HG03064 (cell line): ENCODE data around the gene AOAH.

Experiments
- ATAC-seq: cut with Tn5 transposase; IDR thresholded peaks from one replicate; pipeline ENCODE4 v1.9.1; 2021; ENCODE audit warnings: low read depth; ENCODE audit not compliant: unreplicated experiment

Gene AOAH

DNA sequence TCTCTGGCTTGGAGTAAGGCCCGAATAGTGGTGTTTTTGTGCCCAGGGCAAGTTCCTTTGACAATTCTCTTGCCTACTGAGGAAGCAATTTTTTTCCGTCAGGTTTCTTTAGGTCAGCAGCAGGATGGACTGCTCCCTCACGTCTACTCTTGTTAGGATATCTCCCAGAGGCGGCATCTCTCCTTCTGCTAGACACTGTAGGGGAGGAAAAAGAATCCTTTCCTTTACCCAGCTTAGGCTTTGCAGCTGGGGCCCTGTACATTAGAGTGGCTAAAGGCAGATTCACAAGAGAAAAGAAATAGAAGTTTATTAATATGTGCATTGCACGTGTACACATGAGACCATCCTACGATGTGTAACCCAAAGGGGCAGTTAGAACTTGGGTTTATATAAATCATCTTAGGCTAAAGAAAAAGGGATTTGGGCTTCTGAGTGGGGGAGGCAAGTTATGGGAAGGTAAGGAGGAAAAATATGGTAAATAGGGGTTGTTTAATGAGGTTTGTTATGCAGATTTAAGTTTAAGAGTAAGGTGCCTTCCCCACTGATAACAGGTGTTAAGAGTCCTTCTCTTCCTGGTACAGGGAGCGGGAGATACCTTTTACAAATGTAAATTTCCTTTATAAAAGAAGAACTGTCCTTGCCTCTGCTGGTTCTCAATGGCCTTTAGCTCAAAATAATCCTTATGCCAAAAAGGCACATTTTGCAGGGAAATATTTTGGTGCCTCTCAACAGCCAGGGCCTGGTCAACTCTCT, 156.4 kb downstream of the AOAH start:
- ATAC-seq, result no peak

- no peak for ATAC-seq
These were observed 158.4 kb downstream of the AOAH start for GRCh38 chr7:36565792-36566356.

DNA sequence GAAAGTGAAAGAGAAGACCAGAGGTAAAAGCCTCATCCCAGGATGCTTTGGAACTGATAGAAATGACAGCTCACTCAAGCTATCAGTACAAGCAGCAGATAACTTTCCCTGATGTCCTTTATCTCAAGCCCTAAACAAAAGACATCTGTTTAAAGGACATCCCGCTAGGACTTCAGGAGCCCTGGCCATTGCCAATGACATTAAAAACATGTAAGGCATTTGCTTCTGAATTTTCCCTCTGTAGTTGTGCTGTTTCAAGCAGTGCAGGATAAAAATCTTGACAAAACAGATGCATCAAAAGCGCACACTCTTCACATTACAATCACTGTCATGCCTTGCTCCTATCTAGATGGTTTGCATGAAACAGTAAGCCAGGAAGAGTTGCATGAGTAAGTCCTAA, 159.8 kb downstream of the AOAH start:
- no peak for ATAC-seq

- ATAC-seq, result no peak
These were observed 160.5 kb downstream of the AOAH start for GRCh38 chr7:36563706-36564327.

- no peak for ATAC-seq
These were observed 162.2 kb downstream of the AOAH start for GRCh38 chr7:36562121-36562520.

- ATAC-seq, result no peak
These were observed 175.3 kb downstream of the AOAH start for GRCh38 chr7:36549029-36549428.

GRCh38 chr7:36547416-36547815, 176.9 kb downstream of the AOAH start:
- ATAC-seq, result no peak

DNA sequence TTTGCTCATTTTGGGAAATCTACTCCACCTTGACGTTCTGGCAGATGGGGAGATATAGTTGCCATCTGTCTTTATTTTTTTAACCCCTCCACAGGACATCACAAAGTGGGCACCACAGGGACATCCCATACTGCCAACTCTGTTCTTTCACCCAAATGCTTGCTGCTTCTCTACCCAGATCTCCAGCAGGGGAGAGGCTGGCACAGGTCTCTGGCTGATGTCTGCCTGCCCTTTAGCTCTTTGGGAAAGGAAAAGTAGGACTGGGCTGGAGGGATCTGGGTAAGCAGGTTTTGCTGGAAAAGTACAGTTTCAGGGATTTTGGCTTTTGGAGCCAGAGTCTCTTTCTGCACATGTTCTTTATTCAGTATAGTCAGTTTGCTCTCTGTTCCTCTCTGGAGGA, 178.0 kb downstream of the AOAH start:
- ATAC-seq, result no peak

- no peak for ATAC-seq
These were observed 179.0 kb downstream of the AOAH start for GRCh38 chr7:36545291-36545690.

- no peak for ATAC-seq
These were observed 186.2 kb downstream of the AOAH start for GRCh38 chr7:36538126-36538525.

DNA sequence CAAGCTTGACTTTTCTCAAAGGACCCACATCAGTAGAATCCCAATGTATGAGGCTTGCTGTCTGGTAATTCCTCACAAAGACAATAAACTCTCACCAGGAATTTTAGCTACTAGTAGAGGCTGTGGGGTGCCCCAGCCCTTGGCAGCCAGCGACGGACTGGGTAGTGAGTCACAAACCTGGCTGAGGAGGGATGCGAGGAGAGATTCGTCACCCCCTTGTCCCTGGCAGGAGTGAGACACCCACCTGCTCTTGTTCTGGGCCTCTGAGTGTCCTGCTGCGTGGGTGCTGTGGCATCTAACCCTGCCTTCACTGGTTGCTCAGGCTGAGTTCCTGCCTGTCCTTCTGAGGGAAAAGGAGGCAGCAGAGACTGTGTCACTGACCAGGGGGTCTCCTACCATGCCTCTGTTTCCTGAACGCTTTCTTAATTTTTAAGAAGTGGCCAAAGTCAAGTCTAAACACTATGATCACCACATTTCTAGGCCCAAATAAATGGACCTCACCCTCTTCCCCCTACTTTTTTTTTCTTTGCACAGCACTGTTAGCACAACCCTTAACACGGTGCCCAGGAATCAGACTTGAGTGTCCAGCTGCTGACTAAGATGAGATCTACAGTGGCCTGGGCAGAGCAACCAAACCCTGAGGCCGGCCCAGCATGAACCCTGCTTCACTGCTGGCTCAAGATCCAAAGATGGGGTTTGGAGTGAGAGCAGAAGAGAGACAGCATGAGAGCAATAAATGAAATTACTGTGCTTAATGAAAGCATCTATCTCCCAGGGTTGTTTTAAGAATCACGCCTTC, 188.2 kb downstream of the AOAH start:
- no peak for ATAC-seq

- no peak for ATAC-seq
These were observed 190.6 kb downstream of the AOAH start for GRCh38 chr7:36533717-36534116.

DNA sequence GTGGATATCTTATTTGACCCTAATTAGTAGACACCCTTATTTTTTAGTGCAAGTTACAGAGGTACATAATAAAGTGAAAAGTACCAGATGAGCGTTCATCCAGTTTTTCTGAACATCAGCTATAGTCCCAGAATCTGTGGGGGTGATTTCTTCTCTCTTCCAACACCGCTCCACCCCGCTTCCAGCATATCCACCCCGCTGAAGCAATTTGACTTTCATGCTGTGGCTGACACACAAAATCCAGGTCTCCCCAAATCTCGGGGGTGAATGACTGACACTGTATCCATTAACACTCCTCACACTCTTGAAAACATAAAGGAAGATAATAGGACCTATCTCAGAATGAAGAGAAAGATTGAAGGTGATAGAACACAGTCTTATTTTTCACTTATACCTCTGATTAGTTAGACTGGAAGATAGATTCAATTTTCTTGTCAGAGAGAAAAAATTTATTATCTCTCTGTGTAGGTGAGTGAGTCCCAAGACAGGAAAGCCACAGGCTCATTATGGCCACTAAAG, 191.3 kb downstream of the AOAH start:
- ATAC-seq, result no peak

DNA sequence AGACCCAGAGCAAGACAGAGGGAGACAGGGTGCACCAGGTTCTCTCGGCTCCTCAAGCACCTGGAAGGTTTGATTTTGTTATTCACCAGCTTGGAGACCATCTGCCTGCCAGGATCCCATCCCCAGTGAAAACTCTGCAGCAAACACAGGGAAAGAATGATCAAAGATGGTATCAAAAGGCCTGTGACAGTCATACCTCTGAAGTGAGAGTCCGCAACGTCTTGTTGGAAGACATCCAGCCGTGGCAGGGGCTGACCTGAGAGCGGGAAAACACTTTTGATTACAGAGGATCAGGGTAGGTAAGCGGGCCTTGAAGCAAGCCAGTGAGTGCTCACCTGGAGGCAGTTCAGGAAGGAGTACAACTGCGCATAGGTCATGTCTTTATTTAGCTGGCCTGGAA, 192.3 kb downstream of the AOAH start:
- no peak for ATAC-seq

GRCh38 chr7:36530456-36530855, 193.8 kb downstream of the AOAH start:
- ATAC-seq, result no peak

DNA sequence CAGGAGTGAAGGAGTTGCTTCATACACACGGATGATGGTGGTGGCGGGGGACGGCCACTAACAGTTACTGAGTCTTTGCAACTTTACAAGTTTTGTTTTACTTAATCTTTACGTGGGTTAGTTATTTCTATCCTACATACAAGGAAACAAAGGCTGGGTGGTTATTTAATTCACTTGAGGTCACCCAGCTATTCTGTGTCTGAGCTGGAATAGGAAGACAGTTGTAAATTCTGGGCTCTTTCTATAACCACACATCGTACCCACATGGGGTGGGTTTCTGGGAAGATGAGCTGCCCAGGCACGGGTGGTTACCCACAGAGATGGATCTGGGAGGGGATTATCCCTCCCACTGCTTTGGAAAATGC, 196.8 kb downstream of the AOAH start:
- no peak for ATAC-seq

DNA sequence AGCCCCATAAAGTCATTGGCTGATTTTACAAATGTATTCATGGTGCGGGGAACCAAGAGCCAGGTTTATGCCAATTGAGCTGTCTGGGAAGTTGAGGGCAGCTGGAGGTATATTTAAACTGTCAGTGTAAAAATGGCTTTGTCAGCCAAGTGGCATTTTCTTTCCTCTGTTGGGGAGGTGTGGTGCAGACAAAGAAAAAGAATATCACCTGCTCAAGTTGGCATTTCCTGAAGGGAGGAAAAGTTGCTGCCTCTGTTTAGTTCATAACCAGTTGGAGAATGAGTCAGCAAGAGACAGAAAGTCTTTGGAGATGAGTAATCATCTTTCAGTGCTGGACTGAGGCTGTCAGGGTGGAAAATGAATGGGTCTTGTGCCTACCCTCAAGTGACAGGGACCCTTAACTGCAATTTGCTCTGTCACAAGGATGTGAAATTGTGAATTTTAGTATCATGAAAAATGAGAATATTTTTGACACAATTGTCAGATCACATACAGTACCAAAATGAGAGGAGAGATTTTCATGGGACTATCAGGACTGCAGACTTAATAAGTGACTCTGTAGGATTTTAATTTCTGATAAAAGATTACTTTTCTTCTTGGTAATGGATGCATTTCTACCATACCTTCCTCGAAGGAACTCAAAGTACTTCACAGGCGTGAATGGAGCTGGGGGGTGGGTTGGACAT, 197.3 kb downstream of the AOAH start:
- ATAC-seq, result peak; percentile 78

GRCh38 chr7:36523371-36524101, 200.8 kb downstream of the AOAH start:
- no peak for ATAC-seq

- no peak for ATAC-seq
These were observed 201.8 kb downstream of the AOAH start for GRCh38 chr7:36522453-36523007.

DNA sequence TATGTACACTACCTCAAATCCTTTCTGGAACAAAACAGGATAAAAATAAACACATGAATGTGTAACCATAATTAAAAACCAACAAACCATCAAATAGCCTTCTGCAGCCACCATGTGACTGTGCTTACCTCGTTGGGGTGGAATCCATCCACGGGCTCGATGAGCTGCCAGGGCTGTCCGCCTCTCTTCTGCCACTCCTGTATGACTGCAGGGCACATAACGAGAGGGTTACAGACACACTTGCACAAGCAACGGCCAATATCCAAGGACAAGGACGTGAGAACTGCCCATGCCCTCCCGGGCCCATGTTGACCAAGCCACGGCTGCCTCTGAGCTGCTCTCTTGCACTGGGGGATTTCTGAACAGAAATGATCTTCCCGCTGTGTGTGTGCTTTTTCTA, 202.4 kb downstream of the AOAH start:
- ATAC-seq, result no peak
